GM12873 (cell line): ENCODE data around the gene AVEN.

Experiments
- TF ChIP-seq, protein P1 (sequence below): IDR thresholded peaks from 2 replicates; pipeline ENCODE4 v1.5.1; 2012; ENCODE audit warnings: low read depth, mild to moderate bottlenecking, moderate library complexity, low read length, control low read depth; ENCODE audit not compliant: insufficient read depth; ENCODE audit errors: missing control alignments

AVEN gene

DNA sequence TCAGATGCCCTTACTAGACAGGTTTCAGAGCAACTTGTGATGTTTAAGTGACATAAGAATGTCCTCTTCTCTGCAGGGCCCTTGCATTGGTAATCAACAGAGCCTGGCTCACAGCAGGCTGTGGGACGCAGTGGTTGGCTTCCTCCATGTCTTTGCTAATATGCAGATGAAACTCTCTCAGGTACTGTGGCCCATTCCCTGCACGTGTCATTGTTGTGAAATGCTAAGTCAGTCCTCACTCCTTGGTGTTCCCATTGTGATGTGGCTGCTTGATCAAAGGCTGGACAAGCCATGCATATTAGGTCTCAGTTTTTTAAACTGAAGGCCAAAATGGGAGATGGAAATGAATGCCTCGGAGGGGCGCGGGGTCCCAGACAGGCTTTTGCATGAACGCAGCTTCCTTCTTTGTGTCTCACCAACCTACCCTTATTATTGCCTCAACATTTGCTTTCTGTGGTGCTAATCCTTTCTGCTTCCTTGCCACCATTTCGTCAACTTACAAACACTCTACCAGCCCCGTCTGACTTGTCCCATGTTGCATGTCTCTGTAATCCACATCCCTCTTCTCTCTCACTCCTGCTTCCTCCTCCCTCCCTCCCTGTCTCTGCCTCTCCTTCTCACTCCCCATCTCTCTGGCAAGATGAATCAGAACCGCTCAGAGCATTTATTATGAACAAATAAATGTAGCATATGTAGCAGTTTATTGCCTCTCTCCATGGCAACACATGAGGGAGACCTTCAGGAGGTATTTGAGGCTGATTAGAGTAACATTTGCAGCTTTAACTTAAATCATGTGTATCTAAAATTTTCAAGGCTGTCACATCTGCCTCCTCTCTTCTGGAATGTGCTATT, 203.9 kb downstream of the AVEN start:
- TF ChIP-seq, protein P1, sequence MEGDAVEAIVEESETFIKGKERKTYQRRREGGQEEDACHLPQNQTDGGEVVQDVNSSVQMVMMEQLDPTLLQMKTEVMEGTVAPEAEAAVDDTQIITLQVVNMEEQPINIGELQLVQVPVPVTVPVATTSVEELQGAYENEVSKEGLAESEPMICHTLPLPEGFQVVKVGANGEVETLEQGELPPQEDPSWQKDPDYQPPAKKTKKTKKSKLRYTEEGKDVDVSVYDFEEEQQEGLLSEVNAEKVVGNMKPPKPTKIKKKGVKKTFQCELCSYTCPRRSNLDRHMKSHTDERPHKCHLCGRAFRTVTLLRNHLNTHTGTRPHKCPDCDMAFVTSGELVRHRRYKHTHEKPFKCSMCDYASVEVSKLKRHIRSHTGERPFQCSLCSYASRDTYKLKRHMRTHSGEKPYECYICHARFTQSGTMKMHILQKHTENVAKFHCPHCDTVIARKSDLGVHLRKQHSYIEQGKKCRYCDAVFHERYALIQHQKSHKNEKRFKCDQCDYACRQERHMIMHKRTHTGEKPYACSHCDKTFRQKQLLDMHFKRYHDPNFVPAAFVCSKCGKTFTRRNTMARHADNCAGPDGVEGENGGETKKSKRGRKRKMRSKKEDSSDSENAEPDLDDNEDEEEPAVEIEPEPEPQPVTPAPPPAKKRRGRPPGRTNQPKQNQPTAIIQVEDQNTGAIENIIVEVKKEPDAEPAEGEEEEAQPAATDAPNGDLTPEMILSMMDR: no peak

DNA sequence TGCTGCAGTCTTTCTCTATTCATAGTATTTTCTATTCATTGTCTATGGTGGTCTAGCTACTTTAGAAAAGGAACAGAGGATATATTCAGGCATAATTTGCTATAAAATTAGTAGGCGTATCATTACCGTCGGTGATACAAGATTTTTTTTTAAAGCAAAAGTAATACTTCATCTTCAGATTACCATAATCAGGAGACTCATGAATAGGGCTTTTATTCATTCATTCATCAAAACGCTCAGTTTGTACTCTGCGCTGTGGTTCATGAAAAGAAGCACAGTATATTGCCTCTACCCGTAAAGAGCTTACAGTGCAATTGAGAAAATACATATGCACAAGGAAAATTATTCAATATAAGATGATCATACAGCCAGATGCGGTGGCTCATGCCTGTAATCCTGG, 207.4 kb downstream of the AVEN start:
- TF ChIP-seq, protein P1: no peak

DNA sequence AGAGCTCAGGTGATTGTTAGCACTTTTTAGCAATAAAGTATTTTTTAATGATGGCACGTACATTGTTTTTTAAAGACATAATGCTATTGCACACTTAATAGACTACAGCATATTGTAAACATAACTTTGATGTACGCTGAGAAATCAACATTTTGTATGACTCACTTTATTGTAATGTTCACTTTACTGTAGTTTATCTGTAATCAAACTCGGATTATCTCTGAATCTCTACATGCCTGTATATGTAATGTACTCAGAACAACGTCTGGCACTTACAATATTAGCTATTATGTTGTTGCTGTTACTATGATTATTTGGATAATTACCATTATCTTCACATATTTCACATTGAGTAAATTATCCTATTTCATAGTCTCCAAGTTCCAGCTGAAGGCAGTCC, 208.7 kb downstream of the AVEN start:
- TF ChIP-seq, protein P1: no peak

DNA sequence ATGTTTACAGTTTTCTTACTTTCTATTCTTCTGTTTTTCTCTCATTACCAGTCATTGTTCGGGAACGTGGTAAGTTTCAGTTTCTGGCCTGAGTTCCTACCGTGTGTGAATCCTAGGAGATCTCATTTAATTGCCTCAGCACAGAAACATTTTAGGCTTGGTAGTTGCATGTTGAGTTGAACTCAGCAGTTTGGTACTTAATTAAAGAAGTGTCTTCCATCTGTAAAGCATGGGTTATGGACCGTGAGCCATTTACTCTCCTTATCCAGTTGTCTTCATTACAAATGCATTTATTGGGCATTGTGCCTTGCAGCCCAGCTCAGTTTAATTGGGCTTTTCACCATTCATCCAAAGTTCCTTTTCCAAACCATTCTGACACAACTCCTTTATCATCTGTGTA, 212.8 kb downstream of the AVEN start:
- TF ChIP-seq, protein P1: no peak

DNA sequence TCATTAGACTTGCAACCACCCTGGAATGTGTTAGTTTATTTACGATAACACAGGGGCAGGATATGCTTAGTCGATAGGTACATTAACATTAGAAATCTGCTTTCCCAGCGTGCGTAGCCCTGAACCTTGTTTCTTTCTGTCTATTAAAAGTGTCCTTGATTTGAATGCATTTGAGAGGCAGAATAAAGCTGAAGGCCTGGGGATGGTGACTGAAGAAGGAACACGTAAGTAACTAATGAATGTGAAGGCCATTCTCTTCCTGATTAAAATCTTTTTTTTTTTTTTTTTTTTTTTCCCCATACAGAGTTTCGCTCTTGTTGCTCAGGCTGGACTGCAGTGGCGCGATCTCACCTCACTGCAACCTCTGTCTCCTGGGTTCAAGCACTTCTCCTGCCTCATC, 213.6 kb downstream of the AVEN start:
- TF ChIP-seq, protein P1: no peak

DNA sequence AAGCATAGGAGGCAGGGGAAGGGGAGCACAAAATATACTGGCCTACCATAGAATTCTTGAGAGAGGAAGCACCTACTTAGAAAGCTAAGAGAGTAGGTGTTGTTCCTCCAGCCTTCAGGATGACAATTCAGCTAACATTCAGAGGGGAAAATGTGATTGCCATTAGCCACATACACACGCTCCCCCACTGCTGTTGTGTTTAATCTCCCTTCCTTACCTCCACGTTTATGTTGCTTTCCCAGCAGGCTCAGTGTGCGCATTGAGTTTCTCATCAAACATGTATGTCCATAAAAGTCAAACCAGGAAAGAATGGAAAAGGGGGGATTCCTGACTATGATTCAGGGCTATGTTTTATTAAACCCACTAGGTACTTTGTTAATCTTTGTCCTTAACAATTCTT, 215.9 kb downstream of the AVEN start:
- TF ChIP-seq, protein P1: no peak

DNA sequence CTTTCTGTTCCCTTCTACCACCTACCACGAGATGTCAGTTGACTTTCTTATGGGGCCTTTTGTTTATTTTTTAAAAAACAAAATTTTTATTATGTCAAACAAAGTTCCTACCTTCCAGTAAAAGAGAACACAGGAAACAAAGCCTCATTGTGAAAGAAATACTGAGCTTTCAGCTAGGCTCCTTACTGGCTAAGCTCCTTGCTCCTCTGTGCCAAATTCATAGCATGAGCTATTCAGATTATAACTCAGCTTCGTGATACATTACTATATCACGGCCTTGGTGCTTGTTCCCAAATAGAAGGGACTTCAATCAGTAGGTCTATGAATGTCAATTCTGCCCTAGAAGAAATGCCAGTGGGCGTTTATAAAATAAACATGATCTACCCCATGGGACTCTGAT, 216.5 kb downstream of the AVEN start:
- TF ChIP-seq, protein P1: no peak
